Measurements from ENCODE around the gene TMEM108.

DNA sequence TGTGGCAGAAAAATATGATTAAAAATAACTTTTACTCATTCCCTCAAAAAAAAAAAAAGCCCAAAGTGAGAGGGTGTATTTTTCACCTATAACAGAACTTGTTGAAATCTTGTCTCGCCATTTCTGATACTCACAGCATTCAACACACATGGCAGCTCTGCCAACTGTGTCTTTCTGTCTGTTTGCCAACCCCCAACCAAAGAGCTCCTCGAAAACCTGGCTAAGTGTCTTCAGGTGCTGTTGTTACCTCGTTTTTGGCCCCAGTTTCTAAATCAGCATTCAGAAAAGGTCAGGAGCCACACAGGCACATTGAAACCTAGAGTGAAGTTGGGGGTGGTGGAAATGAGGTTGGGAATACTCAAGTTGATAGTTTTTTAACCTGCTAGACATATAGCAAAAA is 123.5 kb downstream of the TMEM108 start:
- TF ChIP-seq, protein P1, sequence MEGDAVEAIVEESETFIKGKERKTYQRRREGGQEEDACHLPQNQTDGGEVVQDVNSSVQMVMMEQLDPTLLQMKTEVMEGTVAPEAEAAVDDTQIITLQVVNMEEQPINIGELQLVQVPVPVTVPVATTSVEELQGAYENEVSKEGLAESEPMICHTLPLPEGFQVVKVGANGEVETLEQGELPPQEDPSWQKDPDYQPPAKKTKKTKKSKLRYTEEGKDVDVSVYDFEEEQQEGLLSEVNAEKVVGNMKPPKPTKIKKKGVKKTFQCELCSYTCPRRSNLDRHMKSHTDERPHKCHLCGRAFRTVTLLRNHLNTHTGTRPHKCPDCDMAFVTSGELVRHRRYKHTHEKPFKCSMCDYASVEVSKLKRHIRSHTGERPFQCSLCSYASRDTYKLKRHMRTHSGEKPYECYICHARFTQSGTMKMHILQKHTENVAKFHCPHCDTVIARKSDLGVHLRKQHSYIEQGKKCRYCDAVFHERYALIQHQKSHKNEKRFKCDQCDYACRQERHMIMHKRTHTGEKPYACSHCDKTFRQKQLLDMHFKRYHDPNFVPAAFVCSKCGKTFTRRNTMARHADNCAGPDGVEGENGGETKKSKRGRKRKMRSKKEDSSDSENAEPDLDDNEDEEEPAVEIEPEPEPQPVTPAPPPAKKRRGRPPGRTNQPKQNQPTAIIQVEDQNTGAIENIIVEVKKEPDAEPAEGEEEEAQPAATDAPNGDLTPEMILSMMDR (IDR thresholded peaks at IDR 0.05) = no peak
- no peak for TF ChIP-seq EP300 (IDR thresholded peaks at IDR 0.05)
- no peak for TF ChIP-seq POLR2A (IDR thresholded peaks at IDR 0.05)
